Activated CD8-positive, alpha-beta T cell treated with anti-CD3 and anti-CD28 coated beads for 36 hours (primary cell): Measurements from ENCODE around the gene CGA. TPM values are rescaled to one million over a fixed set of nuclear protein-coding genes. Genes with fewer than 3 reads are reported as not detected.
"Not testable (repeated sequence)": the region's sequence is repeated elsewhere in the genome, so short reads cannot be mapped to it uniquely, and the experiment has no call there.

Experiments
- ATAC-seq: fragments of 200-7000 bp; cut with Tn5 transposase; one replicate; pipeline ENCODE4 v1.10.0; 2021; ENCODE audit warnings: mild to moderate bottlenecking, moderate library complexity
- CTCF ChIA-PET: fragments of 350-600 bp; sonication (Branson Sonifier 250); formaldehyde crosslinking; loops from one replicate; lab custom pipeline; 2021; ENCODE audit warnings: antibody characterized with exemption; lab: Charles Lee
- POLR2A ChIA-PET: fragments of 350-600 bp; sonication (Branson Sonifier 250); formaldehyde crosslinking; loops from one replicate; lab custom pipeline; 2021; ENCODE audit warnings: antibody characterized with exemption; lab: Charles Lee
- DNase-seq: peaks from one replicate; pipeline ENCODE4 v3.0.0-alpha.2; 2020
- H3K27ac Mint-ChIP-seq: one replicate; pipeline ENCODE4 v1.8.0; 2021; ENCODE audit warnings: mild to moderate bottlenecking, mixed read lengths
- H3K27me3 Mint-ChIP-seq: one replicate; pipeline ENCODE4 v1.8.0; 2021; ENCODE audit warnings: mixed read lengths
- H3K36me3 Mint-ChIP-seq: one replicate; pipeline ENCODE4 v1.8.0; 2021; ENCODE audit warnings: low read depth, mixed read lengths
- H3K4me1 Mint-ChIP-seq: one replicate; pipeline ENCODE4 v1.8.0; 2021; ENCODE audit warnings: low read depth, mixed read lengths
- H3K4me3 Mint-ChIP-seq: one replicate; pipeline ENCODE4 v1.8.0; 2021; ENCODE audit warnings: mild to moderate bottlenecking, moderate library complexity, mixed read lengths
- H3K9me3 Mint-ChIP-seq: one replicate; pipeline ENCODE4 v1.8.0; 2021; ENCODE audit warnings: mixed read lengths
- CTCF ChIP-seq: fragments of 200-600 bp; IDR thresholded peaks from one replicate; pipeline ENCODE4 v1.8.0; 2022; ENCODE audit warnings: antibody characterized with exemption, mild to moderate bottlenecking
- intact Hi-C: fragments of 100-400 bp; cut with micrococcal nuclease; formaldehyde crosslinking; loops from one replicate; pipeline ENCODE4 v1.10.0; 2022
- total RNA-seq, 2 experiments: library from RNA; stranded (reverse); gene quantifications; one replicate each; pipeline ENCODE4 v1.2.3, GENCODE V29; 2021

CGA gene
- not detected for total RNA-seq

GRCh38 chr6:87095087-87095509, at the start of gene CGA:
TSS of gene CGA (minus strand) at chr6:87095106. CDS start at chr6:87088200, 6,906 bp downstream.
- POLR2A ChIA-PET, result no interaction called here
- CTCF ChIA-PET, result interaction anchor here (3.1 kb wide), 1 partner anchor 16 kb away, joined by 11 read pairs; no protein-coding TSS in a partner anchor
- peaks cover 18% of the 10 kb centered on the region for H3K27me3 Mint-ChIP-seq
- H3K9me3 Mint-ChIP-seq, result no peaks in the 10 kb centered on the region
- no peak within 1 kb of the TSS for H3K4me3 Mint-ChIP-seq
- H3K36me3 Mint-ChIP-seq, result no peaks in the 10 kb centered on the region
- no peak within 1 kb of the TSS for H3K27ac Mint-ChIP-seq
- ATAC-seq (no peak), DNase-seq (no peak)
- no peak for TF ChIP-seq CTCF
- no peaks in the 10 kb centered on the region for H3K4me1 Mint-ChIP-seq
- intact Hi-C loops, result no loop called here

- not testable (repeated sequence) for ATAC-seq, H3K27me3 Mint-ChIP-seq, H3K4me1 Mint-ChIP-seq, H3K4me3 Mint-ChIP-seq, H3K36me3 Mint-ChIP-seq, DNase-seq, H3K27ac Mint-ChIP-seq, H3K9me3 Mint-ChIP-seq
- POLR2A ChIA-PET, result interaction anchor here (0.7 kb wide), 1 partner anchor 16 kb away, joined by 3 read pairs; the partner anchor contains the start of gene ZNF292
- intact Hi-C loops, result loop anchor here (5.0 to 10.0 kb wide), 2 partner anchors 97 to 245 kb away; no protein-coding TSS in a partner anchor
- CTCF ChIA-PET, result interaction anchor here (0.7 to 3.1 kb wide), 26 partner anchors 9 to 367 kb away, joined by 3 to 15 read pairs (median 4); partner anchors contain the start of gene ZNF292
These were observed 45.0 kb upstream of the CGA start for GRCh38 chr6:87139927-87140326.

DNA sequence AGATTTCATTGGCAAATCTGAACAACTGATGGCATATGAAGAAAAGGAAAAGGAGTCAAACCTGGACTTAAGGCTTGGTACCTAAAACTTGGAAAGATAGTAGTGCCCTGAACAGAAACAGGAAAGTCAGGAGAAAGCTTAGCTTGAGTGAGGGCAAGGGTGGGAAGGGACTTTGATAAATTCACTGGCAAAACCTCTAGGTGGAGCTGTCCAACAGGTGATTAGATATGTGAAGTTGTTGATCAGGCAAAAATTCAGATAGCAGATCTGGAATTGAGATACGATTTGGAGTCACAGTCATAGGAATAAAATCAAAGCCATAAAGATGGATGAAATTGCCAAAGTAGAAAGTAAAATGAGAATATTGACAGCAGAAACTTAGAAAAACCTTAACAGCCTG, 44.3 kb upstream of the CGA start:
- H3K4me1 Mint-ChIP-seq, result peaks cover 2% of the 10 kb centered on the region
- peak; percentile 36 for DNase-seq
- intact Hi-C loops, result loop anchor here (5.0 to 10.0 kb wide), 2 partner anchors 98 to 246 kb away; no protein-coding TSS in a partner anchor
- no peaks in the 10 kb centered on the region for H3K36me3 Mint-ChIP-seq
- no peak overlapping the region for H3K27ac Mint-ChIP-seq
- no peak overlapping the region for H3K4me3 Mint-ChIP-seq
- peaks cover 5% of the 10 kb centered on the region for H3K27me3 Mint-ChIP-seq
- ChIA-PET POLR2A (no interaction called here), CTCF (interaction anchor here (0.6 to 3.1 kb wide), 39 partner anchors 8 to 693 kb away, joined by 3 to 15 read pairs (median 4); partner anchors contain the start of gene ZNF292)
- TF ChIP-seq CTCF, result peak; percentile 89
- no peaks in the 10 kb centered on the region for H3K9me3 Mint-ChIP-seq
- peak; percentile 80 for ATAC-seq

- CTCF ChIA-PET, result interaction anchor here (1.0 kb wide), 1 partner anchor 256 kb away, joined by 3 read pairs; no protein-coding TSS in a partner anchor
- Mint-ChIP-seq H3K4me1 (peaks cover 2% of the 10 kb centered on the region), H3K36me3 (no peaks in the 10 kb centered on the region), H3K4me3 (no peak overlapping the region), H3K27me3 (no peaks in the 10 kb centered on the region), H3K9me3 (no peaks in the 10 kb centered on the region), H3K27ac (no peak overlapping the region)
- POLR2A ChIA-PET, result no interaction called here
- no peak for TF ChIP-seq CTCF
- ATAC-seq (no peak), DNase-seq (no peak)
- intact Hi-C loops, result loop anchor here (5.0 to 10.0 kb wide), 2 partner anchors 100 to 248 kb away; no protein-coding TSS in a partner anchor
These were observed 42.1 kb upstream of the CGA start for GRCh38 chr6:87136963-87137362.

DNA sequence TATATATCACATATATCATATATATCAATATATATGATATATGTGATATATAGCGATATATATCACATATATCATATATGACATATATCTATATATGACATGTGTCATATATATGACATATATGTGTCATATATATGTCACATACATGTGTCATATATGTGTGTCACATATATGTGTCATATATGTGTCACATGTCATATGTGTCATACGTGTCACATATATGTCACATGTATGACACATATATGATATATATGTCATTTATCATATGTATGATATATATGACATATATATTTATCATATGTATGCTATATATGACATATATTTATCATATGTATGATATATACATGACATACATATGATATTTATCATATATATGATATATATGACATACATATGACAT, 32.8 kb upstream of the CGA start:
- H3K4me3 Mint-ChIP-seq, result no peak overlapping the region
- DNase-seq (no peak), ATAC-seq (no peak)
- no peak overlapping the region for H3K27ac Mint-ChIP-seq
- intact Hi-C loops, result no loop called here
- no peaks in the 10 kb centered on the region for H3K4me1 Mint-ChIP-seq
- H3K27me3 Mint-ChIP-seq, result peaks cover 8% of the 10 kb centered on the region
- CTCF ChIA-PET, result interaction anchor here (3.2 kb wide), 1 partner anchor 49 kb away, joined by 9 read pairs; no protein-coding TSS in a partner anchor
- no peaks in the 10 kb centered on the region for H3K9me3 Mint-ChIP-seq
- no peaks in the 10 kb centered on the region for H3K36me3 Mint-ChIP-seq
- no peak for TF ChIP-seq CTCF
- POLR2A ChIA-PET, result no interaction called here
